Tibial nerve (tissue), 3 donors: ENCODE results near the gene PLCB2.

Experiments
- POLR2A ChIP-seq, 2 donors: fragments of 450-650 bp; IDR thresholded peaks; one replicate each; pipeline ENCODE4 v1.6.1; 2017; ENCODE audit warnings: antibody characterized with exemption in 2 of 2, mild to moderate bottlenecking in 2 of 2, moderate library complexity in 2 of 2
- TF ChIP-seq, protein P1 (sequence below), 5 experiments: fragments of 200-600 bp in 3 of 5; fragments of 450-650 bp in 2 of 5; sonication (generic) in 3 of 5; IDR thresholded peaks; one replicate each; pipeline ENCODE4 v1.5.1; 2016 to 2019; ENCODE audit warnings: antibody characterized with exemption in 5 of 5, mild to moderate bottlenecking in 3 of 5, moderate library complexity in 2 of 5

DNA sequence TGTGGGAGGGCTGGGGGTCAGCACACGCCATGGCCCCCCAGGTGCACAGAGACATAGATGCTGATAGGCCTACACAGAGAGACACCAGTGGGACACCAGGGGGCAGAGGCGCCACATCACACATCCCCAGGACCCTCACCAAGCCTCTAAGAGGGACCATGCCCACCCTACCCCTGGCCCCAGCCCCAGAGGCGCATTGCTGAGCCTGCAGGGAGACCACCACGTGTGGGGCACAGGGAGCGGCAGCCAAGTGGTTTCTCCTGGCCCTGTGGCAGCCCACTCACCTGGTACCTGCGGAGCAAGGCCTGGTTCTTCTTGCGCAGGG lies 31.8 kb upstream of the PLCB2 start:
- TF ChIP-seq, protein P1, sequence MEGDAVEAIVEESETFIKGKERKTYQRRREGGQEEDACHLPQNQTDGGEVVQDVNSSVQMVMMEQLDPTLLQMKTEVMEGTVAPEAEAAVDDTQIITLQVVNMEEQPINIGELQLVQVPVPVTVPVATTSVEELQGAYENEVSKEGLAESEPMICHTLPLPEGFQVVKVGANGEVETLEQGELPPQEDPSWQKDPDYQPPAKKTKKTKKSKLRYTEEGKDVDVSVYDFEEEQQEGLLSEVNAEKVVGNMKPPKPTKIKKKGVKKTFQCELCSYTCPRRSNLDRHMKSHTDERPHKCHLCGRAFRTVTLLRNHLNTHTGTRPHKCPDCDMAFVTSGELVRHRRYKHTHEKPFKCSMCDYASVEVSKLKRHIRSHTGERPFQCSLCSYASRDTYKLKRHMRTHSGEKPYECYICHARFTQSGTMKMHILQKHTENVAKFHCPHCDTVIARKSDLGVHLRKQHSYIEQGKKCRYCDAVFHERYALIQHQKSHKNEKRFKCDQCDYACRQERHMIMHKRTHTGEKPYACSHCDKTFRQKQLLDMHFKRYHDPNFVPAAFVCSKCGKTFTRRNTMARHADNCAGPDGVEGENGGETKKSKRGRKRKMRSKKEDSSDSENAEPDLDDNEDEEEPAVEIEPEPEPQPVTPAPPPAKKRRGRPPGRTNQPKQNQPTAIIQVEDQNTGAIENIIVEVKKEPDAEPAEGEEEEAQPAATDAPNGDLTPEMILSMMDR (IDR thresholded peaks at IDR 0.05), result peak in 1 of 5 experiments; percentile 12
- no peak for TF ChIP-seq POLR2A (IDR thresholded peaks at IDR 0.05)
